Left kidney (tissue), 8 donors: ENCODE measurements around the gene ELF5. TPM values are rescaled to one million over a fixed set of nuclear protein-coding genes. Genes with fewer than 3 reads are reported as not detected.

Source experiments
- DNase-seq: peaks from one replicate; pipeline ENCODE4 v3.0.0-alpha.2; 2013
- long read RNA-seq, 8 donors: transcript quantifications; one replicate each; lab custom pipeline, GENCODE V29; 2026
- polyA plus RNA-seq: library from polyadenylated mRNA; unstranded; fragments of 120-200 nt; gene quantifications from one replicate; pipeline ENCODE4 v1.2.1, GENCODE V29; 2013; ENCODE audit not compliant: insufficient read length

Gene ELF5
- 78.7 TPM for polyA plus RNA-seq
- long read RNA-seq, donor 1, transcript ELF5-201 (7 exons, 2,321 nt), result major isoform, 11 of 17 reads
- long read RNA-seq, donor 1, partial matches to known transcripts, result 0 of 17 reads
- long read RNA-seq, donor 1, other reads (novel, unspliced or antisense), result 0 of 17 reads
- long read RNA-seq, donor 2, transcript ELF5-201 (7 exons, 2,321 nt), result major isoform, 6 of 18 reads
- long read RNA-seq, donor 2, partial matches to known transcripts, result 6 of 18 reads
- long read RNA-seq, donor 2, other reads (novel, unspliced or antisense), result 0 of 18 reads
- long read RNA-seq, donor 3, transcript ELF5-201 (7 exons, 2,321 nt), result major isoform, 6 of 9 reads
- long read RNA-seq, donor 3, partial matches to known transcripts, result 0 of 9 reads
- long read RNA-seq, donor 3, other reads (novel, unspliced or antisense), result 0 of 9 reads
- long read RNA-seq, donor 4, partial matches to known transcripts, result 0 of 1 reads
- long read RNA-seq, donor 4, other reads (novel, unspliced or antisense), result 0 of 1 reads
- long read RNA-seq, donor 5, transcript ELF5-205 (3 exons, 2,330 nt), result minor isoform, 5 of 27 reads
- long read RNA-seq, donor 5, transcript ELF5-201 (7 exons, 2,321 nt), result major isoform, 18 of 27 reads
- long read RNA-seq, donor 5, partial matches to known transcripts, result 0 of 27 reads
- long read RNA-seq, donor 5, other reads (novel, unspliced or antisense), result 0 of 27 reads
- long read RNA-seq, donor 6, partial matches to known transcripts, result 0 of 5 reads
- long read RNA-seq, donor 6, other reads (novel, unspliced or antisense), result 0 of 5 reads
- long read RNA-seq, donor 7, transcript ELF5-201 (7 exons, 2,321 nt), result major isoform, 11 of 25 reads
- long read RNA-seq, donor 7, transcript ELF5-205 (3 exons, 2,330 nt), result minor isoform, 6 of 25 reads
- long read RNA-seq, donor 7, partial matches to known transcripts, result 5 of 25 reads
- long read RNA-seq, donor 7, other reads (novel, unspliced or antisense), result 0 of 25 reads
- long read RNA-seq, donor 8, partial matches to known transcripts, result 0 of 3 reads
- long read RNA-seq, donor 8, other reads (novel, unspliced or antisense), result 0 of 3 reads

DNA sequence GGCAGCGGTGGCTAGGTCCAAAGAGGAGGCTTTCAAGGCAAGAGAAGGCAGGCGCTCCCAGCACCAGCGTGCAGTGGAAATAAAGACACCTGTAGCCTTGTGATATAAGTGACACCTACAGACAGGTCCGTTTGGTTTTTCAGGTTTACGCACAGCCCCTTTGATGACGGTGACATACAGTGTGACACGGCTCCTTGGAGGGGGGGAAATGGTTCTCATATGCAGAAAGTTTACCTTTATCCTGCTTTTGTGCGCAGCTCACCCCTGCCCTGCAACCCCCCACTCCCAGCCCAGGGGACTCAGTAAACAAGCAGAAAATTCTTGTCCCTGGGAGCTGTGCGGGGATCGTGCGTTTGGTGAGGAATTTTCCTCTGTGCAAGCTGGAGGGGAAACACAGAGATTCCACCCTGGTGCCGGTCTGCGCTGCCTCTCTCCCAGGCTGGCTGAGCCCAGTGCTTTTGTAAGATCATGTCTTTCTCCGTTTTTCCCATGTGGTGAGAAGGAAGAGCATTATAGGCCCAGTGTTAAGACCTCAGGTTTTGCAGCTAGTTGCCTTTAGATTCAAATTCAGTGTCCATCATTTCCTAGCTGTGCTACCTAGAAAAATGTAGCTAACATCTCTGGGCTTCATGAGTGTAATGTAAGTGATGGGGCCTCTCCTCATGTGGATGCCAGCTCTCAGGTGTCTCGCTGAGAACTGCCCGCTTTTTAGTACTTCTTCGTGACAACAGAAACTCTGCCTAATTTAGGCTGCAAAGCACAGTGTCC is at the start of gene ELF5:
Gene ELF5 (minus strand): TSS at position 113 of the 768 bp plus-strand sequence. CDS start 8,045 bp downstream, outside the sequence.
- peak; percentile 19 for DNase-seq

DNA sequence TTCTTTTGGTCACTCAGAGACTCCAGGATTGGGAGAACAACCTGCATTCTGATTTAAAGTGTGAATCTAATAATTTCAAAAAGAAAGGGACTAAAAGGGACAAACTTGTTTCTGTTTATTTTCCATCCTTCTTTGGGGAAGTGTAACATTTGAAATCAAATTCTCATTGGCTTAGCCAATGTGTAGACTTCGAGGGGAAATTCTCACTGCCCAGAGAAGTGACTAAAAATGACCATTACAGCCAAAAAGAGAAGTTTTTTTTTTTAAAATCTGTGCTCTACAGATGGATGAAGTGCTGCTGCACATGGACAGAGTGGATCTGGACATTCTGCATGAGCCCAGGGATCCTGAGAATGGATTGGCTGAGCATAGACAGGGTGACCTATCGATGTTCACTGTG is 49.4 kb upstream of the ELF5 start:
- DNase-seq, result no peak

GRCh38 chr11:34560511-34560910 is 46.9 kb upstream of the ELF5 start:
- no peak for DNase-seq

- DNase-seq, result no peak
These were observed 45.1 kb upstream of the ELF5 start for GRCh38 chr11:34558673-34559072.

GRCh38 chr11:34558211-34558610 is 44.6 kb upstream of the ELF5 start:
- DNase-seq, result no peak

DNA sequence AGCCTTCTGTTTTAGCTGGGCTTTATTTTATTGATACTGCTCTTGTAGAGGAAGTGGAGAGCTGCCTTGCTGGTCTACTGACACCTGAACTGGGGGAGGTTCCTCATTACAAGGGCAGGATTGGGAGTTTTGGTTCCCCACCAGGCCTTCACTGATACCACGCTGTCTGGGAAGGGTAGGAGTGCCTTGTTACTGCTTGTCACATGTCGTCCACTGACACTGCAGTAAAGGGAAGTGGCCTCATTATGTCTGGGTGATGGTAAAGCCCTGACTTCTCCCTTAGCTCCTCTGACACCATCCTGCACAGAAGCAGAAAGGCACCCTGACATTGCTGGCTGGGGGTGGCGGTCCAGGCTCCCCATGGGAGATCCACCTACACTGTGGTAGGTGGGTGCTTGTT is 38.7 kb upstream of the ELF5 start:
- DNase-seq, result no peak

DNA sequence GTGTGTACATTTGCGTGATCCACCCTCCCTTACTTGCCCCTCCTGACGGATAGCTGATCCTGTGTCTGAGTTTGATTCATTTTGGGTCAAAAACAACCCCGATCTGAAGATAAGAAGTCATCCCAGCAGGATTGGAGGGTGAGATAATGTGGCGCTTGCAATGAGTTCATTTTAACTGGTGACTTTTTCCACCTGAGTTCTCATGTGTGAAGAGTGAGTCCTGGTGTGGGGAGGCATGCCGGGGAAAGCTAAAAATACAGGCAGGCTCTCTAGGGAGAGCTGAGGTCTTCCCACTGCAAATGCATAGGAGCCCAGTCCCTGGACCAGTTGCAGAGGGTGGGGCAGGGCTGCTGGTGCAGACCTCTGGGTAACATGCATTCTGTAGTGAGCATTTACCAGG is 35.7 kb upstream of the ELF5 start:
- peak; percentile 17 for DNase-seq

DNA sequence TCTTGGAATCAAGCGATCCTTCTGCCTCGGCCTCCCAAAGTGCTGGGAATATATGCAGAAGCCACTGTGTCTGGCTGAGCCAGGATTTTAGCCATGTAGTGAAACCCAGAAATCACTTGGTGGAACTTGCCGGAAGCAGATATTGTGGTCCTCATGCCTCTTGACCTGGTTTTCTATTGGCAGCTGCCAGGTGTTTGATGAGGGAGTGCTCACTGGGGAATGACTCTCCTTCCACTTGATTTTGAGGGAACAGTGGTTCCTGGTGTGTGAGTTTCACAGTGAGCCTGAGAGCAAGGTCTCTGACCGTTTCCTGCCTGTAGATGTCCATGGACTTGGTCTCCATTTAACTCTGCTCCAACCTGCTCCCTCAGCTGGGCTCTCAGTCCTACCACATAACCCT is 34.7 kb upstream of the ELF5 start:
- no peak for DNase-seq

DNA sequence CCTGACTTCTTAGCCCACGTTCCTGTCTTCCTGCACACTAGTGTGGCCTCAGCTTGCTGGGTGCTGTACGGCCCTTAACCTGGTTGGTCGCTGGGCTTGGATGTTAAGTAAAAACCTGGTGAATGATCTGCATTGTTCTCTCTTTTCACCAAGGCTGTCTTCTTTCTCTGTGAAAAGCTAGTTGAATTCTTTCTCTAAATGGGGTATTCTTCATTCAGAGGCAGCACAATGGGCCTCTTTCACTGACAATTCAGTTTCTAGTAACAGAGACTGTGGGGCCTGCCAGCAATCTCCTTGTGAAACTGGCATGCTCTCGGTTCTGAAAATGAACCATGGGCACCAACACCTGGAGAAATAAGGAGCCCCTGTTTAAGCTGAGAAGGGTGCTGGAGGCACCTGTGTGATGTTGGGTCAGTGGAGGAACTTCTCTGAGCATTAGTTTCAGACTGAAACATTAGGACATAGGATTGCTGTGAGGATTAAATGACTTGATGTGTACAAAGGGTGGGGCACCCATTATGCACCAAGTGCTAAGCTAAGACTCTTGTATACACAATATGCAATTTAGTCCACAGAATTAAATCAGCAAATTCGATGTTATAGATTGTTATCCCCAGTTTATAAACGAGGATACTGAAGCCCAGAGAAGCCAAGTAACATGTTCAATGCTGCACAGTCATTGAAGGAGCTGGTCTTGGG is 33.1 kb upstream of the ELF5 start:
- DNase-seq, result no peak

DNA sequence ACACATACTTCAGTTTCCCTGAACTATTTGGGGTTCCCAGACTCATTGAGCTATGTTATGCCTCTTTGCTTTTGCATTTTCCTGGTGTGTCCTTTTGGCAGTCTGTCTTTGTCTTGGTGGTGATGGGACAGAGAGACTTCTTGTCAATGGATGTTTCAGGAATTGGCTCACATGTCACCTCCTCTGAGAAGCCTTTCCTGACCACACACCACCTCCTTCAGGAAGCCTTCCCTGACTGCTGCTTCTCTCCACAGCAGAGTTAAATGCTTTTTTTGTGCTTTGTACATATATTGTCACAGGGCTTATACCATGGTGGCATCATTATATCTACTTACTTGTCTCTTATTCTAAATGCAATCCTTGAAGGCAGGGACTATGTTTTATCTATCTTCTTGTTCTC is 28.5 kb upstream of the ELF5 start:
- DNase-seq, result no peak

GRCh38 chr11:34540870-34541269 is 27.3 kb upstream of the ELF5 start:
- DNase-seq, result no peak

GRCh38 chr11:34537636-34538035 is 24.0 kb upstream of the ELF5 start:
- DNase-seq, result no peak

DNA sequence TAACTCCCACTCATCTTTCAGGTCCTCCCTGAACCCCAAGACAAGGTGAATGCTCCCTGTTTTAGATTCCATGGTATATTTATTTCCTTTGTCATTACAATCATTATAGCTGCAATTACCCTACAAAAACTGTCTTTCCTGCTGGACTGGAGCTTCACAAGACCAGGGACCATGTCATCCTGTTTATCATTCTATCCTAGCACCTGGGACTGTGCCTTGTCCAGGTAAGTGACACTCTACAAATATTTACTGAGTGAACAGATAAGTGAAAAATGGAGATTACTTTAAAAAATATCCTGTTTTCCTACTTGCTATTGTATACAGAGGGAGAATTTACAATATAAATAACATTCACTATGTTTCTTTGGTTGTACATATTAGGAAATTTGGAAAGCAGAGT is 22.5 kb upstream of the ELF5 start:
- DNase-seq, result no peak

DNA sequence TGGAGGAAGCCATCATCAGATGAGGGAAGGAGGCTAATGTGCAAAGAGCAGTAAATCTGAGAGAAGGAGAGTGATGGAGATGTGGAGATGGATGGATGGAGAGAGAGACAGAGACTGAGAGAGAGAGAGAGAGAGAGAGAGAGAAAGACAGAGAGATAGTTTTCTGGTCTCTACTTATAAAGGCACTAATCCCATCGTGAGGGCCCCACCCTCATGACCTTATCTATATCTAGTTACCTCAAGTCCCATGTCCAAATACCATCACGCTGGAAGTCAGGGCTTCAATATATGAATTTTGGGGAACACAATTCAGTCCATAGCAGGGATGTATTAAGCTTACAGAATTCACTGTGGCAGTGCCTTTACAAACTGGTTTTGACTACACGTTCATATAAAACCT is 21.2 kb upstream of the ELF5 start:
- DNase-seq, result no peak

- no peak for DNase-seq
These were observed 18.1 kb upstream of the ELF5 start for GRCh38 chr11:34531663-34532062.

DNA sequence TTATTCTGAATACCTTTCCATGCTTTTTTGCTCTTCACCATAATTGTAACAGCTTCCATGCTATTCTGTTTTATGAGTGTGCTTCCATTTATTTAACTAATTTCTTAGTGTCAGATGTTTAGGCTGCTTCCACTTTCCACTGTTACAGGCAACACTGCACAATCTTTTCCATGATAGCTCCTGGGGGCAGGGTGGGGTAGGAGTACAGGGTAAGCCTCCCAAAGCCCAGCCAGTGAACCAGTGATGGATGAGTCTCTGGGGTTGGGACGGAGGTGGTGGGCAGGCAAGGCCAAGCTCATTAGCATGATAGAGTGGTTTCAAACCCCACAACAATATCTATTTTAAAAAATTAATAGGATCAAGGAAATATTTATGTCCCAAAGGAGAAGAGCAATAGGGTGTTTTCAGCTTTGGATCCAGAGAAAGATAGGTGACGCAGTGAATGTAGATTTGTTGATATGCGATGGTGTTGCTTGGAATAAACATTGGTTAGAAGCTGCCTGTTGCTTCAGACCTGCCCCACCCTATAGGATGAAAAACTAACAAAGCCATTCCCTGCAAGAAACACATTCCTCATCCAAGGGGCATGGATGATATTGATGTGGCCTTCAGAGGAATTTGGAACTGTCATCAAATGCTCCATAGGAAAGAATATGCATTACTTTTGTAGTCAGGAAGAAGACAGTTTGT is 17.1 kb upstream of the ELF5 start:
- no peak for DNase-seq

GRCh38 chr11:34529643-34530042 is 16.0 kb upstream of the ELF5 start:
- DNase-seq, result no peak

DNA sequence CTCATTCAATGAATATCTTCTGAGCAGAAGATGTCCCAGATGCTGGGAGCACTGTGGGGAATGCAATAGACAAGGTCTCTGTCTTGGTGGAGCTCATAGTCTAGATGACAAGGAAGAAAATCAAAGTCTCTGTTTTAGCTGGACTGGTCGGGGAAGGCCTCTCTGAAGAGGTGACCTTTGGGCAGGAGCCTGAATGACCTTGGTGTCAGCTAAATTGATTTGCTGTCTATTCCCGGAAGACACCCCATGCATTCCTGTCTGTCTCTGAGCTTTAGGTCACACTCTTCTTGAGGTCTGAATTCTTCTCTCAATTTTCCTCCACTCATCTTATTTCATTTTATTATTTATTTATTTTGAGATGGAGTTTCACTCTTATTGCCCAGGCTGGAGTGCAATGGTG is 14.5 kb upstream of the ELF5 start:
- DNase-seq, result no peak

- DNase-seq, result no peak
These were observed 12.5 kb upstream of the ELF5 start for GRCh38 chr11:34525888-34526657.

- DNase-seq, result no peak
These were observed 11.5 kb upstream of the ELF5 start for GRCh38 chr11:34525098-34525497.
